Measurements from ENCODE around the gene ZFYVE28. TPM values are rescaled to one million over a fixed set of nuclear protein-coding genes. Genes with fewer than 3 reads are reported as not detected.
A peak's percentile ranks its signal among the peaks of the same experiment; 100 is the strongest.

ZFYVE28 gene
- total RNA-seq, 4 donors from 2014 or later: 8.9 to 19.1 (median 16.4) TPM

GRCh38 chr4:2267841-2268240 lies 150.6 kb downstream of the ZFYVE28 start:
- TF ChIP-seq POLR2A (IDR thresholded peaks at IDR 0.05) (no peak), CTCF (IDR thresholded peaks at IDR 0.05) (no peak)
- WGBS, 2 donors: 97% methylated on average over 7 to 10 of the region's 12 CpGs
- intact Hi-C loops (cut with DNase I): no loop called here
- Histone ChIP-seq H3K27me3 (no peaks in the 10 kb centered on the region), H3K36me3 (no peaks in the 10 kb centered on the region), H3K4me1 (peaks cover 20 to 25% of the 10 kb centered on the region in 2 donors), H3K4me3 (replicated peaks in 1 of 3) (no peak overlapping the region), H3K9me3 (no peaks in the 10 kb centered on the region), H3K27ac (no peak overlapping the region)
- no peak for DNase-seq

DNA sequence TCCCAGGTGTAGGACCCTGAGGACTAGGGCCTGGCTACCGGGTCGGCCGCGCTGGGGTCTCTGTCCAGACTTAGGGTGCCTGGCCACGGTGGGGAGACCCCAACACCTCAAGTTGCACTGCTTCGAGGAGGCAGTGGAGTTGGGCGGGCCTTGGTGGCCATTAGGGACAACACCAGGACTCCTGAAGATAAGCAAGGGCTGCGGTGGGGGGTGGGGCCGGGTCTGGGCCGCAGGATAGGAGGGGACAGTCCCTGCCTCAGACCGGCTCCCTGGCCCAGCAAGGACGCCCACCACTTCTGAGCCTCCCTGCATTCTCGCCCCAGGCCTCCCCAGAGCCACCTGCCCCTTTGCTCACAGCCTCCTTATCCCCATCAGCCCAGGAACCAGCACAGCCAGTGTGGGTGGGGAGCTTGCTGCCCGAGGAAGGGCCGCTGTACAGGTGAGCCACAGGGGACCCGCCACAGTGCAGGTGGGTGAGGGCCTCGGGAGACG lies 151.1 kb downstream of the ZFYVE28 start:
- peak overlapping the region in 1 of 3 donors; percentile 92 for H3K27ac ChIP-seq
- no peaks in the 10 kb centered on the region for H3K36me3 ChIP-seq
- H3K27me3 ChIP-seq: no peaks in the 10 kb centered on the region
- intact Hi-C loops (cut with DNase I): no loop called here
- TF ChIP-seq CTCF (IDR thresholded peaks at IDR 0.05): no peak
- no peak for TF ChIP-seq POLR2A (IDR thresholded peaks at IDR 0.05)
- no peaks in the 10 kb centered on the region for H3K9me3 ChIP-seq
- no peak for DNase-seq
- H3K4me1 ChIP-seq: peaks cover 24 to 29% of the 10 kb centered on the region in 2 donors
- WGBS, 2 donors: 92% methylated on average over 9 to 12 of the region's 18 CpGs
- H3K4me3 ChIP-seq (replicated peaks in 1 of 3): no peak overlapping the region

- Histone ChIP-seq H3K4me3 (replicated peaks in 1 of 3) (no peak overlapping the region), H3K4me1 (peaks cover 24 to 29% of the 10 kb centered on the region in 2 donors)
- TF ChIP-seq CTCF (IDR thresholded peaks at IDR 0.05) (no peak), POLR2A (IDR thresholded peaks at IDR 0.05) (no peak)
These were observed 151.6 kb downstream of the ZFYVE28 start for GRCh38 chr4:2266821-2267220.

GRCh38 chr4:2266181-2266580 lies 152.3 kb downstream of the ZFYVE28 start:
- intact Hi-C loops (cut with DNase I): no loop called here
- DNase-seq: peak; percentile 88 to 92
- TF ChIP-seq CTCF (IDR thresholded peaks at IDR 0.05) (no peak), POLR2A (IDR thresholded peaks at IDR 0.05) (peak in 1 of 2 donors; percentile 24)
- H3K27me3 ChIP-seq: no peaks in the 10 kb centered on the region
- H3K27ac ChIP-seq: peak overlapping the region; percentile 66 to 92 (median 72)
- 14 to 22% methylated on average over 8 of the region's 8 CpGs for WGBS, 2 donors
- H3K4me1 ChIP-seq: peaks cover 24 to 29% of the 10 kb centered on the region in 2 donors
- no peaks in the 10 kb centered on the region for H3K36me3 ChIP-seq
- no peaks in the 10 kb centered on the region for H3K9me3 ChIP-seq
- H3K4me3 ChIP-seq (replicated peaks in 1 of 3): no peak overlapping the region

More at GRCh38 chr4:2266821-2267220, 151.6 kb downstream of the ZFYVE28 start:
- Histone ChIP-seq H3K27ac (peak overlapping the region in 2 of 3 donors; percentile 22 to 92), H3K9me3 (no peaks in the 10 kb centered on the region), H3K27me3 (no peaks in the 10 kb centered on the region), H3K36me3 (no peaks in the 10 kb centered on the region)
- 82 to 93% methylated on average over 3 to 5 of the region's 5 CpGs for WGBS, 2 donors
- intact Hi-C loops (cut with DNase I): no loop called here
- DNase-seq: no peak

DNA sequence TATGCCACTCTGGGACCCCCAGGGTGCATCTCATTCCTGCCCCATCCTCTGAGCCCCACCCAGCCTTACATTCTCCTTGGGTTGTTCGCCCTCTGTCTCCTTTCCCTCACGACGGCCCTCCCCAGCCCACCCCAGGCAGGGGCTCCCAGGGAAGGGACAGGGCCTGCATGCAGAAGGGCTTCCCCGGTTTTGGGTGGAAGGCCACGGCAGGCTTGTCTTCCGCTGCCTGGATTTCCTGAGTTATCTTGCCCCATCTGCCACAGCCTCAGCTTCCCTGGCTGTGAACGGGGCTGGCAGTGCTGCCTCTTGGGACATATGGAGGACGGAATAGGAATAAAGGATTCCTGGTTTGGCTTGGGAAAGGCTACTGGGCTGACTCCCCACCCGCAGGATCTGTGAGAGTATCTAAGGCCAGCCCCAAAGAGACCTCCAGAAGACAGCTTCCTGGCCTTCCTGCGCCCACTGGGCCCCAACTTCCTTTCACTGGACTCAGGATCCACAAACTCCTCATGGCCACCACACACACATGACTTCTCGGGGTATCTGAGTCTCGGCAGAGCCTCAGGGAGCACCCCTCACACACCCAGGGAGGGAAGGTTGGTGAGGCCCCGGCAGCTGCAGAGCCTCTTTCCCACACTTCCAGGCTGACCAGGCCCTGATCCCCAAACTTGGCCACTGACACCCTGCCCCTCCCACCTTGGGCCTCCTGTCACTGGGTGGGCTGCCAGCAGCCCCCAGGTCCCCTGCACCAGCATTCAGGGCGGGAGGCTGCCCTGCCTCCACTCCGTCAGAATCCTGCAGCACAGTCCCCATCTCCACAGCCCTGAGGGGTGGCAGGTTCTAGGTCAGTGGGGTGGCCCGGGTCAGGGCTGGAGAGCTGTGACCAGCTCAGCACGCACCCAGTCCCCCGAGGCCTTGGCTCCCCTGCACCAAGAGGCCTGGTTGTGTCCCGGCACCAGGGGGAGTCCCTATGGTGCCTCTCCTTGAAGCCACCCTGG lies 153.0 kb downstream of the ZFYVE28 start:
- Histone ChIP-seq H3K27me3 (no peaks in the 10 kb centered on the region), H3K9me3 (no peaks in the 10 kb centered on the region), H3K36me3 (no peaks in the 10 kb centered on the region), H3K27ac (peak overlapping the region; percentile 66 to 92 (median 72)), H3K4me3 (replicated peaks in 1 of 3) (no peak overlapping the region), H3K4me1 (peaks cover 30 to 34% of the 10 kb centered on the region in 2 donors)
- TF ChIP-seq CTCF (IDR thresholded peaks at IDR 0.05) (no peak), POLR2A (IDR thresholded peaks at IDR 0.05) (no peak)
- intact Hi-C loops (cut with DNase I): no loop called here
- no peak for DNase-seq
- WGBS, 2 donors: 76 to 81% methylated on average over 16 of the region's 19 CpGs
